Limb (tissue), 2 donors: ENCODE data around the gene FAM8A1.

Source experiments
- DNase-seq, 2 donors: peaks; one replicate each; pipeline ENCODE4 v3.0.0-alpha.2; 2016; ENCODE audit errors: extremely low spot score in 2 of 2

Gene FAM8A1

DNA sequence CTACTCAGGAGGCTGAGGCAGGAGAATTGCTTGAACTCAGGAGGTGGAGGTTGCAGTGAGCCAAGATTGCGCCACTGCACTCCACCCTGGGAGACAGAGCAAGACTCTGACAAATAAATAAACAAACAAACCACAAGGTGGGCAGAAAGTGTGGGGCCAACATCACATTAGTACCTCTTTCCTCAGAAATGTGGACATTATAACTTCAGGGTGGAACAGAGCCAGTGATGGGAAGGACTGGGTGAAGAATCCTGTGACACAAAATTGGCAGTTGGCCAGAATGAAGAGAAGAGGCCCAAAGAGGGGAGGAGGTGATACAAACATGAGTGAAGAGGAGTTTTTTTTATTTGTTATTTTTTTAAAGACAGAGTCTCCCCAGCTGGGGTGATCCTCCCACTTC is 56.0 kb downstream of the FAM8A1 start:
- DNase-seq = no peak

DNA sequence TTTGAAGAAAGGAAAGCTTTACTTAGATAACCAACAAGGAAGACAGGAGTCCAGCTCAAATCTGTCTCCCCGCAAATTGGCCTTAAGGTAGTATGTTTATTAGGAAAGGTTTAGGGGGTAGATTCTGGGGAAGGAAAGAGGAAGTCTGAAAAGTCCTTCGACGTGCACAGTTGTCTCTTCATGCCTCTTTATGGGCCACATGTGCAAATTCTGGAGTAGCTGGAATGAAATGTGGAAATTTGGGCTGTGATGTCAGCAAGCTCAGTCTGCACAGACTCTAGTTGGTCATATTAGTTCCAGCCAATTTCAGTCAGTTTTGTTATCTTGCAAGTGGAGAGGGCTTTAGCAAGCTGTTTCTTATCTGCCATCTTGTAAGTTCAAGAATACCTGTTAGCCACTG is 56.5 kb downstream of the FAM8A1 start:
- DNase-seq = no peak
